Measurements from ENCODE around the gene PRKCZ. TPM values are rescaled to one million over a fixed set of nuclear protein-coding genes. Genes with fewer than 3 reads are reported as not detected.

The PRKCZ gene
- total RNA-seq, 2 experiments from 2014 or later, result 17.8 to 19.0 TPM

DNA sequence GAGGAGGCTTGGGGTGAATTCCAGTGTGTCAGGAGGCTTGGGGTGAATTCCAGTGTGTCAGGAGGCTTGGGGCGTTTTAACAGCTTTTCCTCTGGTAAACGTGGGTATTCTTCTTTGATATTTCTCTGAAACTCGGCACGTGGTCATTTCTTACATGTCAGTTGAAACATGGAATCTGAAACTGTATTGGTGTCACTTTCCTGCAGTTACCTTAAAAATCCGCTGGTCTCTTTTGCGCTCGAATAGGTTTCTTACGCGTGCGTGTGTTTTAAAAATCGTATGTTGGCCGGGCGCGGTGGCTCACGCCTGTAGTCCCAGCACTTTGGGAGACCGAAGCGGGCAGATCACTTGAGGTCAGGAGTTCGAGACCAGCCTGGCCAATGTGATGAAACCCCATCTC, 33.5 kb downstream of the PRKCZ start:
- no peak overlapping the region for H3K27ac Mint-ChIP-seq
- H3K9me3 Mint-ChIP-seq, result no peaks in the 10 kb centered on the region
- CTCF ChIA-PET, result no interaction called here
- peaks cover 0 to 15% of the 10 kb centered on the region in 2 experiments for H3K9me3 ChIP-seq (ENCODE audit: control insufficient read depth in 1 of 2, insufficient read depth in 1 of 2, low read length in 2 of 2)
- no peaks in the 10 kb centered on the region for H3K27me3 Mint-ChIP-seq
- H3K4me1 Mint-ChIP-seq (ENCODE audit: low read depth), result no peaks in the 10 kb centered on the region
- H3K4me3 Mint-ChIP-seq, result no peak overlapping the region
- no peak for DNase-seq
- POLR2A ChIA-PET, result no interaction called here
- no peaks in the 10 kb centered on the region for H3K27me3 ChIP-seq (ENCODE audit: control insufficient read depth in 1 of 2, insufficient read depth in 2 of 2, low read length in 2 of 2)
- TF ChIP-seq, protein P1, sequence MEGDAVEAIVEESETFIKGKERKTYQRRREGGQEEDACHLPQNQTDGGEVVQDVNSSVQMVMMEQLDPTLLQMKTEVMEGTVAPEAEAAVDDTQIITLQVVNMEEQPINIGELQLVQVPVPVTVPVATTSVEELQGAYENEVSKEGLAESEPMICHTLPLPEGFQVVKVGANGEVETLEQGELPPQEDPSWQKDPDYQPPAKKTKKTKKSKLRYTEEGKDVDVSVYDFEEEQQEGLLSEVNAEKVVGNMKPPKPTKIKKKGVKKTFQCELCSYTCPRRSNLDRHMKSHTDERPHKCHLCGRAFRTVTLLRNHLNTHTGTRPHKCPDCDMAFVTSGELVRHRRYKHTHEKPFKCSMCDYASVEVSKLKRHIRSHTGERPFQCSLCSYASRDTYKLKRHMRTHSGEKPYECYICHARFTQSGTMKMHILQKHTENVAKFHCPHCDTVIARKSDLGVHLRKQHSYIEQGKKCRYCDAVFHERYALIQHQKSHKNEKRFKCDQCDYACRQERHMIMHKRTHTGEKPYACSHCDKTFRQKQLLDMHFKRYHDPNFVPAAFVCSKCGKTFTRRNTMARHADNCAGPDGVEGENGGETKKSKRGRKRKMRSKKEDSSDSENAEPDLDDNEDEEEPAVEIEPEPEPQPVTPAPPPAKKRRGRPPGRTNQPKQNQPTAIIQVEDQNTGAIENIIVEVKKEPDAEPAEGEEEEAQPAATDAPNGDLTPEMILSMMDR (IDR thresholded peaks at IDR 0.05), result no peak
- H3K36me3 Mint-ChIP-seq (ENCODE audit: low read depth), result peaks cover 5% of the 10 kb centered on the region
- H3K36me3 ChIP-seq (ENCODE audit: insufficient read depth, low read length), result no peaks in the 10 kb centered on the region
- H3K4me1 ChIP-seq (ENCODE audit: insufficient read depth, low read length), result no peaks in the 10 kb centered on the region
- intact Hi-C loops (cut with DNase I, micrococcal nuclease), result no loop called here
- no peak overlapping the region for H3K27ac ChIP-seq (ENCODE audit: low read depth in 1 of 2, low read length in 2 of 2)
- no peak overlapping the region for H3K4me3 ChIP-seq (ENCODE audit: low read length)
- ATAC-seq (ENCODE audit: poor library complexity), result no peak

- Histone ChIP-seq H3K27me3 (ENCODE audit: control insufficient read depth in 1 of 2, insufficient read depth in 2 of 2, low read length in 2 of 2) (no peaks in the 10 kb centered on the region), H3K4me3 (ENCODE audit: low read length) (no peak overlapping the region), H3K4me1 (ENCODE audit: insufficient read depth, low read length) (no peaks in the 10 kb centered on the region), H3K36me3 (ENCODE audit: insufficient read depth, low read length) (no peaks in the 10 kb centered on the region), H3K9me3 (ENCODE audit: control insufficient read depth in 1 of 2, insufficient read depth in 1 of 2, low read length in 2 of 2) (peaks cover 0 to 9% of the 10 kb centered on the region in 2 experiments), H3K27ac (ENCODE audit: low read depth in 1 of 2, low read length in 2 of 2) (no peak overlapping the region)
- no peaks in the 10 kb centered on the region for H3K9me3 Mint-ChIP-seq
- H3K36me3 Mint-ChIP-seq (ENCODE audit: low read depth), result peaks cover 4% of the 10 kb centered on the region
- ATAC-seq (ENCODE audit: poor library complexity) (no peak), DNase-seq (no peak)
- ChIA-PET CTCF (no interaction called here), POLR2A (no interaction called here)
- TF ChIP-seq, protein P1 (IDR thresholded peaks at IDR 0.05), result no peak
- no peak overlapping the region for H3K4me3 Mint-ChIP-seq
- H3K27me3 Mint-ChIP-seq, result no peaks in the 10 kb centered on the region
- intact Hi-C loops (cut with DNase I, micrococcal nuclease), result no loop called here
- no peaks in the 10 kb centered on the region for H3K4me1 Mint-ChIP-seq (ENCODE audit: low read depth)
- no peak overlapping the region for H3K27ac Mint-ChIP-seq
Observed at GRCh38 chr1:2084306-2084705, 34.1 kb downstream of the PRKCZ start.

GRCh38 chr1:2085080-2085479, 34.9 kb downstream of the PRKCZ start:
- H3K4me1 ChIP-seq (ENCODE audit: insufficient read depth, low read length), result no peaks in the 10 kb centered on the region
- no peaks in the 10 kb centered on the region for H3K36me3 ChIP-seq (ENCODE audit: insufficient read depth, low read length)
- ChIA-PET CTCF (no interaction called here), POLR2A (no interaction called here)
- Mint-ChIP-seq H3K36me3 (ENCODE audit: low read depth) (peaks cover 4% of the 10 kb centered on the region), H3K27ac (no peak overlapping the region), H3K4me3 (no peak overlapping the region), H3K27me3 (no peaks in the 10 kb centered on the region), H3K9me3 (no peaks in the 10 kb centered on the region), H3K4me1 (ENCODE audit: low read depth) (no peaks in the 10 kb centered on the region)
- ATAC-seq (ENCODE audit: poor library complexity) (no peak), DNase-seq (no peak)
- TF ChIP-seq, protein P1 (IDR thresholded peaks at IDR 0.05), result no peak
- no peak overlapping the region for H3K4me3 ChIP-seq (ENCODE audit: low read length)
- intact Hi-C loops (cut with DNase I, micrococcal nuclease), result no loop called here
- peaks cover 0 to under 1% of the 10 kb centered on the region in 2 experiments for H3K9me3 ChIP-seq (ENCODE audit: control insufficient read depth in 1 of 2, insufficient read depth in 1 of 2, low read length in 2 of 2)
- no peak overlapping the region for H3K27ac ChIP-seq (ENCODE audit: low read depth in 1 of 2, low read length in 2 of 2)
- H3K27me3 ChIP-seq (ENCODE audit: control insufficient read depth in 1 of 2, insufficient read depth in 2 of 2, low read length in 2 of 2), result no peaks in the 10 kb centered on the region
